Measurements from ENCODE around the gene RIMKLB.

GRCh38 chr12:8692573-8692972, 5.2 kb upstream of the RIMKLB start:
- TF ChIP-seq CTCF (conservative IDR thresholded peaks at IDR 0.05 in 1 of 2, IDR thresholded peaks at IDR 0.05 in 1 of 2; ENCODE audit: extremely low read depth in 1 of 2, insufficient read depth in 1 of 2, low read depth in 1 of 2, low read length in 2 of 2) (no peak), EZH2 (IDR thresholded peaks at IDR 0.05; ENCODE audit: borderline replicate concordance, low read length) (no peak)

All from mammary epithelial cell (primary cell).